Spleen (tissue), 7 donors: ENCODE results near the gene PALD1.

Experiments used
- CTCF ChIP-seq, 11 experiments: fragments of 200-600 bp in 7 of 11; fragments of 450-650 bp in 4 of 11; sonication (generic) in 4 of 11; IDR thresholded peaks in 8 of 11; conservative IDR thresholded peaks in 3 of 11; 1 replicate in 7 of 11; 2 replicates in 4 of 11; pipeline versions ENCODE4 v1.4.0 to v1.8.0; 2016 to 2021; ENCODE audit warnings: antibody characterized with exemption in 11 of 11, inconsistent platforms in 4 of 11, mild to moderate bottlenecking in 1 of 11
- POLR2A ChIP-seq, 3 donors: fragments of 450-650 bp; IDR thresholded peaks; one replicate each; pipeline ENCODE4 v1.5.1; 2017; ENCODE audit warnings: antibody characterized with exemption in 3 of 3, mild to moderate bottlenecking in 1 of 3
- POLR2AphosphoS5 ChIP-seq, 3 donors: sonication (generic); formaldehyde crosslinking; IDR thresholded peaks; one replicate each; pipeline ENCODE4 v1.5.1; 2017; ENCODE audit warnings: antibody characterized with exemption in 3 of 3
- donor health status: DM: no; HTN: no; CAD: no; lungs with moderate emphysema.
- donor health status: DM: no; HTN: no; CAD: no.
- donor health status: DM: no; HTN: no; CAD: no.

GRCh38 chr10:70444744-70445143 is 33.8 kb upstream of the PALD1 start:
- TF ChIP-seq POLR2AphosphoS5 (IDR thresholded peaks at IDR 0.05), result no peak
- TF ChIP-seq CTCF (IDR thresholded peaks at IDR 0.05 in 8 of 11, conservative IDR thresholded peaks at IDR 0.05 in 3 of 11), result no peak
- no peak for TF ChIP-seq POLR2A (IDR thresholded peaks at IDR 0.05)
